ENCODE data around the gene OPRM1.

The OPRM1 gene

GRCh38 chr6:154080461-154081189 is 41.6 kb downstream of the OPRM1 start:
- DNase-seq (ENCODE audit: low read depth) = no peak

GRCh38 chr6:154086510-154086909 is 47.5 kb downstream of the OPRM1 start:
- no peak for DNase-seq (ENCODE audit: low read depth)

- no peak for DNase-seq (ENCODE audit: low read depth)
Measured at GRCh38 chr6:154092326-154092962, 53.4 kb downstream of the OPRM1 start.

GRCh38 chr6:154093231-154094044 is 54.4 kb downstream of the OPRM1 start:
- DNase-seq (ENCODE audit: low read depth) = no peak

- DNase-seq (ENCODE audit: low read depth) = no peak
Measured at GRCh38 chr6:154095571-154095970, 56.5 kb downstream of the OPRM1 start.

GRCh38 chr6:154096316-154096715 is 57.3 kb downstream of the OPRM1 start:
- DNase-seq (ENCODE audit: low read depth) = no peak

- DNase-seq (ENCODE audit: low read depth) = no peak
Measured at GRCh38 chr6:154096834-154097233, 57.8 kb downstream of the OPRM1 start.

GRCh38 chr6:154099211-154099610 is 60.2 kb downstream of the OPRM1 start:
- DNase-seq (ENCODE audit: low read depth) = no peak

- DNase-seq (ENCODE audit: low read depth) = no peak
Measured at GRCh38 chr6:154106251-154106650, 67.2 kb downstream of the OPRM1 start.

- no peak for DNase-seq (ENCODE audit: low read depth)
Measured at GRCh38 chr6:154111025-154111424, 72.0 kb downstream of the OPRM1 start.

GRCh38 chr6:154112181-154112809 is 73.3 kb downstream of the OPRM1 start:
- no peak for DNase-seq (ENCODE audit: low read depth)

- DNase-seq (ENCODE audit: low read depth) = no peak
Measured at GRCh38 chr6:154113392-154113791, 74.4 kb downstream of the OPRM1 start.

- no peak for DNase-seq (ENCODE audit: low read depth)
Measured at GRCh38 chr6:154117485-154117884, 78.4 kb downstream of the OPRM1 start.

- DNase-seq (ENCODE audit: low read depth) = no peak
Measured at GRCh38 chr6:154122195-154122925, 83.3 kb downstream of the OPRM1 start.

- DNase-seq (ENCODE audit: low read depth) = no peak
Measured at GRCh38 chr6:154123155-154123956, 84.3 kb downstream of the OPRM1 start.

GRCh38 chr6:154125421-154125820 is 86.4 kb downstream of the OPRM1 start:
- no peak for DNase-seq (ENCODE audit: low read depth)

GRCh38 chr6:154127657-154128056 is 88.6 kb downstream of the OPRM1 start:
- DNase-seq (ENCODE audit: low read depth) = no peak

GRCh38 chr6:154134471-154135147 is 95.6 kb downstream of the OPRM1 start:
- DNase-seq (ENCODE audit: low read depth) = no peak

GRCh38 chr6:154138793-154139192 is 99.8 kb downstream of the OPRM1 start:
- no peak for DNase-seq (ENCODE audit: low read depth)

- no peak for DNase-seq (ENCODE audit: low read depth)
Measured at GRCh38 chr6:154139892-154140291, 100.9 kb downstream of the OPRM1 start.

Data from stimulated activated CD8-positive, alpha-beta memory T cell treated with anti-CD3 and anti-CD28 coated beads, Interleukin-12 subunit alpha, Interleukin-12 subunit beta, amount 100 ng/mL, for 4 hours (primary cell).